ENCODE data around the gene RBM5. TPM values are rescaled to one million over a fixed set of nuclear protein-coding genes. Genes with fewer than 3 reads are reported as not detected.

The RBM5 gene
- total RNA-seq, 4 donors from 2014 or later = 41.1 to 108 (median 48.2) TPM

- peak within 1 kb of the TSS; percentile 64 to 82 (median 77) for H3K27ac ChIP-seq
- ATAC-seq (peak; percentile 81 to 82), DNase-seq (peak; percentile 33 to 62)
- H3K4me1 ChIP-seq = peaks cover 14 to 18% of the 10 kb centered on the region in 2 donors
- peak within 1 kb of the TSS; percentile 57 to 73 (median 64) for H3K4me3 ChIP-seq
- no peaks in the 10 kb centered on the region for H3K9me3 ChIP-seq
- H3K27me3 ChIP-seq = no peaks in the 10 kb centered on the region
- TF ChIP-seq POLR2A (IDR thresholded peaks at IDR 0.05) = peak; percentile 68 to 79
- TF ChIP-seq CTCF (IDR thresholded peaks at IDR 0.05 in 4 of 5, conservative IDR thresholded peaks at IDR 0.05 in 1 of 5) = peak in 3 of 5 experiments; percentile 40 to 55 (median 51)
- H3K36me3 ChIP-seq = no peaks in the 10 kb centered on the region
- in situ Hi-C loops (cut with MboI; ENCODE audit: low sequenced_read_pairs in 4 of 4) (no loop called here), intact Hi-C loops (cut with DNase I; ENCODE audit: low total_unique reads) (loop anchor here (1.0 to 2.0 kb wide), 2 partner anchors 34 kb away; no protein-coding TSS in a partner anchor)
These were observed 66.2 kb downstream of the RBM5 start, which contains the start of gene SEMA3F for GRCh38 chr3:50154840-50155490. Gene SEMA3F, plus strand, starts transcription at chr3:50155324. Its CDS starts 4,299 bp downstream, at chr3:50159623.

- no peak for ATAC-seq
- Histone ChIP-seq H3K4me1 (peaks cover 18% of the 10 kb centered on the region in 2 donors), H3K36me3 (no peaks in the 10 kb centered on the region), H3K4me3 (peak overlapping the region; percentile 57 to 73 (median 64)), H3K9me3 (no peaks in the 10 kb centered on the region), H3K27me3 (no peaks in the 10 kb centered on the region), H3K27ac (peak overlapping the region; percentile 31 to 82 (median 77))
- no peak for TF ChIP-seq CTCF (IDR thresholded peaks at IDR 0.05 in 4 of 5, conservative IDR thresholded peaks at IDR 0.05 in 1 of 5)
- TF ChIP-seq POLR2A (IDR thresholded peaks at IDR 0.05) = no peak
- in situ Hi-C loops (cut with MboI; ENCODE audit: low sequenced_read_pairs in 4 of 4) = no loop called here
- intact Hi-C loops (cut with DNase I; ENCODE audit: low total_unique reads) = loop anchor here (1.0 to 2.0 kb wide), 2 partner anchors 34 to 35 kb away; no protein-coding TSS in a partner anchor
- no peak for DNase-seq
These were observed 66.8 kb downstream of the RBM5 start for GRCh38 chr3:50155491-50155878.

- no peaks in the 10 kb centered on the region for H3K36me3 ChIP-seq
- peak overlapping the region; percentile 57 to 73 (median 64) for H3K4me3 ChIP-seq
- H3K27me3 ChIP-seq = no peaks in the 10 kb centered on the region
- intact Hi-C loops (cut with DNase I; ENCODE audit: low total_unique reads) = loop anchor here (1.0 to 2.0 kb wide), 2 partner anchors 33 to 35 kb away; no protein-coding TSS in a partner anchor
- H3K27ac ChIP-seq = peak overlapping the region; percentile 31 to 82 (median 77)
- no peaks in the 10 kb centered on the region for H3K9me3 ChIP-seq
- DNase-seq (no peak), ATAC-seq (no peak)
- peaks cover 18% of the 10 kb centered on the region in 2 donors for H3K4me1 ChIP-seq
- TF ChIP-seq POLR2A (IDR thresholded peaks at IDR 0.05) (no peak), CTCF (IDR thresholded peaks at IDR 0.05 in 4 of 5, conservative IDR thresholded peaks at IDR 0.05 in 1 of 5) (no peak)
- in situ Hi-C loops (cut with MboI; ENCODE audit: low sequenced_read_pairs in 4 of 4) = no loop called here
These were observed 67.2 kb downstream of the RBM5 start for GRCh38 chr3:50155891-50156290.

- intact Hi-C loops (cut with DNase I; ENCODE audit: low total_unique reads) = no loop called here
These were observed 68.1 kb downstream of the RBM5 start for GRCh38 chr3:50156549-50157493.

More at GRCh38 chr3:50156549-50157493, 68.1 kb downstream of the RBM5 start:
- no peaks in the 10 kb centered on the region for H3K36me3 ChIP-seq
- ATAC-seq (no peak), DNase-seq (no peak)
- peaks cover 18 to 28% of the 10 kb centered on the region in 2 donors for H3K4me1 ChIP-seq
- peak overlapping the region; percentile 57 to 82 (median 77) for H3K27ac ChIP-seq
- no peak for TF ChIP-seq POLR2A (IDR thresholded peaks at IDR 0.05)
- no peaks in the 10 kb centered on the region for H3K9me3 ChIP-seq
- in situ Hi-C loops (cut with MboI; ENCODE audit: low sequenced_read_pairs in 4 of 4) = no loop called here
- no peaks in the 10 kb centered on the region for H3K27me3 ChIP-seq
- peak overlapping the region in 3 of 4 donors; percentile 57 to 66 (median 63) for H3K4me3 ChIP-seq

Data from gastrocnemius medialis (tissue), 4 donors.